Measurements from ENCODE around the gene ADAMTS15. TPM values are rescaled to one million over a fixed set of nuclear protein-coding genes. Genes with fewer than 3 reads are reported as not detected.

Gene ADAMTS15
- total and polyA plus RNA-seq, 2 donors (not counting 1 experiment from before 2014, with no cell fraction given), result not detected

DNA sequence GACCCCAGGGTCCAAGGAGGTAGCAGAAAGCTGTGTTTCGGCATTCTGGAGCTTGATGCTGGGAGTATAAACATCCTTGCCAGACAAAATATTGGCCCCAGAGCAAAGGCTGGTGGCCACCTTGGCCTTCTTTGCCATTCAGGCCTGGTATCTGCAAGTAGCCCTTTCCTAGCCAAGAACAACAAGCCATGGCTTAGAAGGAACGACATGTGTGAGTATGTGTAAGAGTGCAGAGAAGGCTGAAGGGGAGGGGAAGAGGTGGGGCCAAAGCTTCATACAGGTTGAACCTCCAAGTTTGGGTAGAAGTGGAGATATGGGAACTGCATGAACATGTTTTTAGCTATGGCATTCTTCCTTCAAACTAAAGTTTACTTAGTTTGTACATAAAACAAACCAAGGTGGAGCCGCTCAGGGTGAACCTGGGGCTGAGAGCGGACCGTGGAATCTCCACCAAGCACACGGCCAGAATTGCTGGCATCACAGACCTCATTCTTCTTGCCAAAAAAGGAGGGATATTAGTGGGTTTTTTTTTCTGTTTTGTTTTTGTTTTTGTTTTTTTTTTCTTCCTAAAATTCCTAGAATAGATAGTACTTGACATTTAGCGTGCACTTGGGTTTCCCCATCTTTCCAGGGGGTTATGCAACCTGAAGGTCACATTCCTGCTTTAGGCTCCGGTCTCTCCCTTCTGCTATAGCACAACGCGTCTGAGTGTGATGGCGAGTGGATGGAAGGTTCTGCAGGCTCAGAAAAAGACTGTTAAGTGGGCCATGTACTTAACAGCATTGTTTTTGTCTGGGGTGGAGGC, 70.9 kb downstream of the ADAMTS15 start:
- Histone ChIP-seq H3K4me1 (ENCODE audit: control insufficient read depth in 2 of 2, insufficient read depth in 2 of 2, low read length in 2 of 2) (no peaks in the 10 kb centered on the region), H3K36me3 (replicated peaks in 1 of 2; ENCODE audit: control extremely low read depth in 1 of 2, control insufficient read depth in 1 of 2, extremely low read depth in 1 of 2, insufficient read depth in 2 of 2, low read length in 1 of 2) (no peaks in the 10 kb centered on the region), H3K4me2 (replicated peaks; ENCODE audit: low read depth, low read length, poor library complexity, severe bottlenecking) (no peak overlapping the region), H3K9me3 (ENCODE audit: control extremely low read depth in 1 of 3, control insufficient read depth in 2 of 3, insufficient read depth in 1 of 3, low read length in 2 of 3) (no peaks in the 10 kb centered on the region), H3K27ac (ENCODE audit: low read length in 2 of 2) (no peak overlapping the region), H3K79me2 (ENCODE audit: control insufficient read depth, insufficient read depth, low read length) (no peaks in the 10 kb centered on the region), H3K27me3 (replicated peaks in 1 of 4; ENCODE audit: control extremely low read depth in 1 of 4, control insufficient read depth in 3 of 4, insufficient read depth in 4 of 4, low read length in 3 of 4) (peaks cover 0 to 4% (median 0%) of the 10 kb centered on the region in 4 experiments), H3K9ac (ENCODE audit: low read length) (no peak overlapping the region), H2AFZ (ENCODE audit: insufficient read depth, low read depth, low read length, poor library complexity, severe bottlenecking) (no peak overlapping the region), H3K4me3 (ENCODE audit: control extremely low read depth in 1 of 5, extremely low read depth in 1 of 5, insufficient read depth in 1 of 5, low read depth in 2 of 5, low read length in 4 of 5) (no peak overlapping the region), H4K20me1 (ENCODE audit: control insufficient read depth, insufficient read depth, low read length, poor library complexity, severe bottlenecking) (no peaks in the 10 kb centered on the region)
- no peak for ATAC-seq (ENCODE audit: low read depth)
- ChIA-PET CTCF (no interaction called here), POLR2A (no interaction called here)
- no peaks in the 10 kb centered on the region for H3K9me3 Mint-ChIP-seq (ENCODE audit: insufficient read depth)
- no peak overlapping the region for H3K4me3 Mint-ChIP-seq
- H3K4me1 Mint-ChIP-seq, result no peaks in the 10 kb centered on the region
- H3K27me3 Mint-ChIP-seq, result peaks cover 22% of the 10 kb centered on the region
- H3K27ac Mint-ChIP-seq, result no peak overlapping the region
- intact Hi-C loops (cut with micrococcal nuclease), result no loop called here
- TF ChIP-seq EZH2 (IDR thresholded peaks at IDR 0.05; ENCODE audit: borderline replicate concordance, insufficient read depth, low read depth, low read length, poor library complexity, severe bottlenecking), result no peak
- TF ChIP-seq, protein P1, sequence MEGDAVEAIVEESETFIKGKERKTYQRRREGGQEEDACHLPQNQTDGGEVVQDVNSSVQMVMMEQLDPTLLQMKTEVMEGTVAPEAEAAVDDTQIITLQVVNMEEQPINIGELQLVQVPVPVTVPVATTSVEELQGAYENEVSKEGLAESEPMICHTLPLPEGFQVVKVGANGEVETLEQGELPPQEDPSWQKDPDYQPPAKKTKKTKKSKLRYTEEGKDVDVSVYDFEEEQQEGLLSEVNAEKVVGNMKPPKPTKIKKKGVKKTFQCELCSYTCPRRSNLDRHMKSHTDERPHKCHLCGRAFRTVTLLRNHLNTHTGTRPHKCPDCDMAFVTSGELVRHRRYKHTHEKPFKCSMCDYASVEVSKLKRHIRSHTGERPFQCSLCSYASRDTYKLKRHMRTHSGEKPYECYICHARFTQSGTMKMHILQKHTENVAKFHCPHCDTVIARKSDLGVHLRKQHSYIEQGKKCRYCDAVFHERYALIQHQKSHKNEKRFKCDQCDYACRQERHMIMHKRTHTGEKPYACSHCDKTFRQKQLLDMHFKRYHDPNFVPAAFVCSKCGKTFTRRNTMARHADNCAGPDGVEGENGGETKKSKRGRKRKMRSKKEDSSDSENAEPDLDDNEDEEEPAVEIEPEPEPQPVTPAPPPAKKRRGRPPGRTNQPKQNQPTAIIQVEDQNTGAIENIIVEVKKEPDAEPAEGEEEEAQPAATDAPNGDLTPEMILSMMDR (IDR thresholded peaks at IDR 0.05), result no peak
- 100% methylated on average over 1 of the region's 11 CpGs for WGBS (ENCODE audit: insufficient coverage)
- no peak for DNase-seq

DNA sequence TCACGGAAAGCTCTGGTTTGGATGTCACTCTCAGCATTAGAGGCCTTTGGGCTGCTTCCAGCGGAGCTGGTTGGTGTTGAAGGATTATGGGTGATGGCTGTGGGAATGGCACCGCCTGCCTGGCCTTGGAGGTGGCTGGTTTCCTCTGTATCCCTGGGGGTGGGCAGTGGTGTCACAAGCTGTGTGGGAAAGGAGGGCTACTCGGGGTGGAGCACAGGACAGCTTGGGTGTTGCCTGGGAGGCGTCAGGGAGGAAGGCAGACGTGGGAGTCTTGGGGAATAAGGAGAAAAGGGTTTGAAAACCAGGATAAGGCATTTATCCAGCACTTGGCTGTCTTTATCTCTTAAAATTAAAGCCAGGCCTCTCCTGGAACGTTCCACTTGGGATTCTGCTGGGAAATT, 71.8 kb downstream of the ADAMTS15 start:
- no peaks in the 10 kb centered on the region for H3K36me3 ChIP-seq (replicated peaks in 1 of 2; ENCODE audit: control extremely low read depth in 1 of 2, control insufficient read depth in 1 of 2, extremely low read depth in 1 of 2, insufficient read depth in 2 of 2, low read length in 1 of 2)
- intact Hi-C loops (cut with micrococcal nuclease), result no loop called here
- no peaks in the 10 kb centered on the region for H3K9me3 Mint-ChIP-seq (ENCODE audit: insufficient read depth)
- no peak overlapping the region for H3K9ac ChIP-seq (ENCODE audit: low read length)
- H3K9me3 ChIP-seq (ENCODE audit: control extremely low read depth in 1 of 3, control insufficient read depth in 2 of 3, insufficient read depth in 1 of 3, low read length in 2 of 3), result no peaks in the 10 kb centered on the region
- no peaks in the 10 kb centered on the region for H3K4me1 Mint-ChIP-seq
- peaks cover 20% of the 10 kb centered on the region for H3K27me3 Mint-ChIP-seq
- H3K4me2 ChIP-seq (replicated peaks; ENCODE audit: low read depth, low read length, poor library complexity, severe bottlenecking), result no peak overlapping the region
- H2AFZ ChIP-seq (ENCODE audit: insufficient read depth, low read depth, low read length, poor library complexity, severe bottlenecking), result no peak overlapping the region
- ChIA-PET POLR2A (no interaction called here), CTCF (no interaction called here)
- TF ChIP-seq, protein P1 (IDR thresholded peaks at IDR 0.05), result no peak
- peaks cover 0 to 2% (median 0%) of the 10 kb centered on the region in 4 experiments for H3K27me3 ChIP-seq (replicated peaks in 1 of 4; ENCODE audit: control extremely low read depth in 1 of 4, control insufficient read depth in 3 of 4, insufficient read depth in 4 of 4, low read length in 3 of 4)
- H3K79me2 ChIP-seq (ENCODE audit: control insufficient read depth, insufficient read depth, low read length), result no peaks in the 10 kb centered on the region
- no peak overlapping the region for H3K4me3 ChIP-seq (ENCODE audit: control extremely low read depth in 1 of 5, extremely low read depth in 1 of 5, insufficient read depth in 1 of 5, low read depth in 2 of 5, low read length in 4 of 5)
- H4K20me1 ChIP-seq (ENCODE audit: control insufficient read depth, insufficient read depth, low read length, poor library complexity, severe bottlenecking), result no peaks in the 10 kb centered on the region
- ATAC-seq (ENCODE audit: low read depth), result no peak
- WGBS (ENCODE audit: insufficient coverage), result 86% methylated on average over 4 of the region's 7 CpGs
- H3K27ac Mint-ChIP-seq, result no peak overlapping the region
- no peaks in the 10 kb centered on the region for H3K4me1 ChIP-seq (ENCODE audit: control insufficient read depth in 2 of 2, insufficient read depth in 2 of 2, low read length in 2 of 2)
- H3K27ac ChIP-seq (ENCODE audit: low read length in 2 of 2), result no peak overlapping the region
- DNase-seq, result no peak
- H3K4me3 Mint-ChIP-seq, result no peak overlapping the region

Measured in B cell (primary cell).